CD4-positive, alpha-beta T cell (primary cell): Measurements from ENCODE around the gene CTSC. TPM values are rescaled to one million over a fixed set of nuclear protein-coding genes. Genes with fewer than 3 reads are reported as not detected.

Experiments
- ATAC-seq: fragments of 200-7000 bp; cut with Tn5 transposase; one replicate; pipeline ENCODE4 v1.10.0; 2022; ENCODE audit warnings: mild to moderate bottlenecking; ENCODE audit not compliant: poor library complexity
- CTCF ChIA-PET: fragments of 350-600 bp; sonication (Branson Sonifier 250); formaldehyde crosslinking; loops from one replicate; lab custom pipeline; 2021; ENCODE audit warnings: antibody characterized with exemption, inconsistent platforms; lab: Charles Lee
- POLR2A ChIA-PET: fragments of 350-600 bp; sonication (Branson Sonifier 250); formaldehyde crosslinking; loops from one replicate; lab custom pipeline; 2021; ENCODE audit warnings: antibody characterized with exemption, inconsistent platforms; lab: Charles Lee
- DNase-seq, 14 experiments: peaks; one replicate each; pipeline ENCODE4 v3.0.0-alpha.2; 2013 to 2020; ENCODE audit warnings: mixed read lengths in 2 of 14
- H3K27ac ChIP-seq, 2 donors: one replicate each; pipeline versions ENCODE4 v1.5.1 to v1.7.0; 2013; ENCODE audit warnings: low read length in 2 of 2, low read depth in 1 of 2, mild to moderate bottlenecking in 1 of 2
- H3K27me3 ChIP-seq, 2 experiments: 1 replicate in 1 of 2; 2 replicates in 1 of 2; pipeline versions ENCODE4 v1.6.1 to v1.7.0; 2013; ENCODE audit warnings: low read length in 2 of 2, control low read depth in 1 of 2, mild to moderate bottlenecking in 1 of 2, moderate library complexity in 1 of 2; ENCODE audit not compliant: insufficient read depth in 2 of 2, control insufficient read depth in 1 of 2
- H3K36me3 ChIP-seq: one replicate; pipeline ENCODE4 v1.6.1; 2013; ENCODE audit warnings: low read length, control low read depth; ENCODE audit not compliant: insufficient read depth
- H3K4me1 ChIP-seq: one replicate; pipeline ENCODE4 v1.6.1; 2013; ENCODE audit warnings: low read length, control low read depth; ENCODE audit not compliant: insufficient read depth
- H3K4me3 ChIP-seq: one replicate; pipeline ENCODE4 v1.5.1; 2013; ENCODE audit warnings: mild to moderate bottlenecking, low read length, moderate library complexity
- H3K9me3 ChIP-seq, 2 experiments: 1 replicate in 1 of 2; 2 replicates in 1 of 2; pipeline versions ENCODE4 v1.6.1 to v1.7.0; 2013; ENCODE audit warnings: low read length in 2 of 2, mild to moderate bottlenecking in 2 of 2, control low read depth in 1 of 2, moderate library complexity in 1 of 2; ENCODE audit not compliant: control insufficient read depth in 1 of 2, insufficient read depth in 1 of 2
- H3K27ac Mint-ChIP-seq: one replicate; pipeline ENCODE4 v1.8.0; 2020; ENCODE audit warnings: mixed read lengths
- H3K27me3 Mint-ChIP-seq: one replicate; pipeline ENCODE4 v1.8.0; 2021; ENCODE audit warnings: mixed read lengths
- H3K36me3 Mint-ChIP-seq: one replicate; pipeline ENCODE4 v1.8.0; 2021; ENCODE audit warnings: low read depth, mixed read lengths
- H3K4me1 Mint-ChIP-seq: one replicate; pipeline ENCODE4 v1.8.0; 2021; ENCODE audit warnings: low read depth, mixed read lengths
- H3K4me3 Mint-ChIP-seq: one replicate; pipeline ENCODE4 v1.8.0; 2020; ENCODE audit warnings: mild to moderate bottlenecking, mixed read lengths
- H3K9me3 Mint-ChIP-seq: one replicate; pipeline ENCODE4 v1.8.0; 2020; ENCODE audit warnings: mixed read lengths
- CTCF ChIP-seq: fragments of 200-600 bp; IDR thresholded peaks from one replicate; pipeline ENCODE4 v1.8.0; 2022; ENCODE audit warnings: antibody characterized with exemption, mild to moderate bottlenecking
- intact Hi-C, 2 experiments: fragments of 100-400 bp; cut with DNase I in 1 of 2; cut with micrococcal nuclease in 1 of 2; formaldehyde crosslinking; loops; one replicate each; pipeline versions ENCODE4 v1.15.1 to v1.9.0; 2023 to 2025; cut with DNase I, micrococcal nuclease
- total RNA-seq, 174 experiments: library from RNA in 2 of 174; stranded (reverse) in 2 of 174; gene quantifications; one replicate each; pipeline ENCODE4 v1.2.3 and lab custom pipeline; 2021 to 2026

The CTSC gene
- total RNA-seq, 2 experiments from 2014 or later = 28.5 to 32.6 TPM

GRCh38 chr11:88315981-88316441 lies 21.5 kb downstream of the CTSC start:
- Mint-ChIP-seq H3K9me3 (no peaks in the 10 kb centered on the region), H3K27ac (no peak overlapping the region), H3K27me3 (no peaks in the 10 kb centered on the region), H3K36me3 (peaks cover 57% of the 10 kb centered on the region), H3K4me1 (peaks cover 34% of the 10 kb centered on the region), H3K4me3 (no peak overlapping the region)
- intact Hi-C loops = no loop called here
- no peaks in the 10 kb centered on the region for H3K9me3 ChIP-seq
- no peak for TF ChIP-seq CTCF
- no peaks in the 10 kb centered on the region for H3K4me1 ChIP-seq
- ATAC-seq = no peak
- H3K4me3 ChIP-seq = no peak overlapping the region
- ChIA-PET POLR2A (no interaction called here), CTCF (no interaction called here)
- H3K27ac ChIP-seq = no peak overlapping the region
- no peaks in the 10 kb centered on the region for H3K27me3 ChIP-seq
- H3K36me3 ChIP-seq = peaks cover 16% of the 10 kb centered on the region
- no peak for DNase-seq

GRCh38 chr11:88315015-88315414 lies 22.5 kb downstream of the CTSC start:
- Histone ChIP-seq H3K4me1 (no peaks in the 10 kb centered on the region), H3K27me3 (no peaks in the 10 kb centered on the region), H3K27ac (no peak overlapping the region), H3K4me3 (no peak overlapping the region), H3K9me3 (no peaks in the 10 kb centered on the region), H3K36me3 (peaks cover 23% of the 10 kb centered on the region)
- no peak for ATAC-seq
- no peak overlapping the region for H3K27ac Mint-ChIP-seq
- ChIA-PET POLR2A (no interaction called here), CTCF (no interaction called here)
- H3K4me1 Mint-ChIP-seq = peaks cover 24% of the 10 kb centered on the region
- H3K9me3 Mint-ChIP-seq = no peaks in the 10 kb centered on the region
- H3K4me3 Mint-ChIP-seq = no peak overlapping the region
- no peaks in the 10 kb centered on the region for H3K27me3 Mint-ChIP-seq
- peaks cover 57% of the 10 kb centered on the region for H3K36me3 Mint-ChIP-seq
- TF ChIP-seq CTCF = no peak
- DNase-seq = no peak
- intact Hi-C loops = no loop called here

GRCh38 chr11:88313441-88313840 lies 24.1 kb downstream of the CTSC start:
- Histone ChIP-seq H3K27me3 (no peaks in the 10 kb centered on the region), H3K4me1 (no peaks in the 10 kb centered on the region), H3K9me3 (no peaks in the 10 kb centered on the region), H3K4me3 (no peak overlapping the region), H3K27ac (no peak overlapping the region), H3K36me3 (peaks cover 31% of the 10 kb centered on the region)
- DNase-seq (no peak), ATAC-seq (no peak)
- CTCF ChIA-PET = no interaction called here
- H3K4me1 Mint-ChIP-seq = peaks cover 21% of the 10 kb centered on the region
- POLR2A ChIA-PET = no interaction called here
- intact Hi-C loops = loop anchor here in 1 of 2 experiments (5.0 kb wide), 1 partner anchor 64 kb away; no protein-coding TSS in a partner anchor
- no peak overlapping the region for H3K4me3 Mint-ChIP-seq
- peaks cover 67% of the 10 kb centered on the region for H3K36me3 Mint-ChIP-seq
- H3K27ac Mint-ChIP-seq = no peak overlapping the region
- no peaks in the 10 kb centered on the region for H3K27me3 Mint-ChIP-seq
- H3K9me3 Mint-ChIP-seq = no peaks in the 10 kb centered on the region
- TF ChIP-seq CTCF = no peak
